NCI-H1092 treated with DMSO at 0.1 percent for 48 hours (cell line): ENCODE results near the gene FN1.

Experiments
- DNase-seq: peaks from one replicate; lab custom pipeline; 2025; lab: John Stamatoyannopoulos, UW

FN1 gene

GRCh38 chr2:215332872-215333595 lies 102.8 kb downstream of the FN1 start:
- no peak for DNase-seq

DNA sequence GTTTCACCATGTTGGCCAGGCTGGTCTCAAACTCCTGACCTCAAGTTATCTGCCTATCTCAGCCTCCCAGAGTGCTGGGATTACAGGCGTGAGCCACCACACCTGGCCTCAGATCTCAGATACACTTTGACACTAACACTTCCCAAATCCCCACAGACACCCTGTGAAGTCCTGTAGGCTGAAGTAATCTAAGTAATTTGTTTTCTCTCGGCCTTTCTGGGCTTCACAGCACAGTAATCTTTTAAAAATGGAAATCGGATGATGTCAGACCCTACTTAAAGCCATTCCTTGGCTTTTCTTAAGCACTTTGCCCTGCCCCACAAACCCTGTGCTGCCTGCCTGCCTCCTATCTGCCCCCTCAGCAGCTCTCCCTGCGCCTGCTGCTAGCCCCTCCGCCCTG lies 107.8 kb downstream of the FN1 start:
- DNase-seq, result no peak

GRCh38 chr2:215324811-215325210 lies 111.1 kb downstream of the FN1 start:
- DNase-seq, result no peak

DNA sequence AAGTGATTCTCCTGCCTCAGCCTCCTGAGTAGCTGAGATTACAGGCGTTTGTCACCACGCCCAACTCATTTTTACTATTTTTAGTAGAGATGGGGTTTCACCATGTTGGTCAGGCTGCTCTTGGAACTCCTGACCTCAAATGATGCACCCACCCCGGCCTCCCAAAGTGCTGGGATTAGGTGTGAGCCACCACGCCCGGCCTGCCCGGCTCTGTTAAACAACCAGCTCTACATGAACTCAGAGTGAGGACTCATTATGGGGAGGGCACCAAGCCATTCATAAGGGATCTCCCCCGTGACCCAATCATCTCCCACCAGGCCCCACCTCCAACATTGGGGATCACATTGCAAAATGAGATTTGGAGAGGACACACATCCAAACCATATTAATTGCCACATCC lies 115.2 kb downstream of the FN1 start:
- no peak for DNase-seq

DNA sequence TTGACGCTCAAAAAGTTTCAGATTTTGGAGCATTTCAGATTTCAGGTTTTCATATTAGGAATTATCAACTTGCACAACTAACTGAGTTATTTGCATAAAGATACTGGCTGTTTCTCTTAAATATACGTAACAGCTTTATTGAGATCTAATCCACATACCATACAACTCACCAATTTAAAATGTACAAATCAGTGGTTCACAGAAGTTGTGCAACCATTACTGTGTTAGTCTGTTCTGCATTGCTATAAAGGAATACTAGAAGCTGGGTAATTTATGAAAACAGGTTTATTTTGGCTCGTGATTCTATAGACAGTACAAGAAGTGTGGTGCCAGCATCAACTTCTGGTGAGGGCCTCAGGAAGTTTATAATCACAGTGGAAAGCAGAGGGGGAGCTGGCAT lies 115.8 kb downstream of the FN1 start:
- DNase-seq, result no peak

GRCh38 chr2:215319500-215319899 lies 116.4 kb downstream of the FN1 start:
- no peak for DNase-seq

DNA sequence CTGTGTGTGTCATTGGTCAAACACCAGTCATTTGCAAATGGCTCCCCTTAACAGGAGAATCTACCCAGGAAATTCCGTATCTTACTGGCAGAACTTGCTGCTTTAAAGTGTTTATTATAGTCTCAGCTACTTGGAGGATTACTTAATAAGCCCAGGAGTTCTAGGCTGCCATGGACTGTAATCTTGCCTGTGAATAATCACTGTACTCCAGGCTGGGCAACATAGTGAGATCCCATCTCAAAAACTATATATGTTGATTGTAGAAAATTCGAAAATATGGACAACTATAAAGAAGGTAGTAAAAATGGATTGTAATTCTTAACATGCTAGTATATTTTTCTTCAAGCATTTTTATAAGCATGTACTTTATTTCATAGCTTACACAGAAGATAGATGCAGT lies 119.5 kb downstream of the FN1 start:
- DNase-seq, result no peak

GRCh38 chr2:215315301-215315700 lies 120.6 kb downstream of the FN1 start:
- DNase-seq, result no peak

DNA sequence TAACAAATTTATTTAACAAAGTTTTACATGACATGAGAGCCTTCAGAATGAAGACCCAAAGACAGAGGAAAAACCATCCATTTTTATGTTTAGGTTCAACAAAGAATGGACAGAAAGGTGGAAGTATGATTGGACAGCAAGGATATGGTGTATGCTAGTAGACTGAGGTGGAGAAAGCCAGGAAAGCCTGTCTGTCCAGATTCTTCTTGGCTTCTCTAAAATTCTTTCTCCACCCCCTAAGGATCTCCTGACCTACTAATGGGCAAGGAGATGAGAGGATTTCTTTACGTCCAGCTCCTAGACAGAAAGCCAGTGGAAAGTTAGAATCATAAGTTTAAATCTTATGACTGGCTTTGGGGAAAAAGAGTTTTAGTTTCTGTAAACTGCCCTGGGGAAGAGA lies 121.0 kb downstream of the FN1 start:
- DNase-seq, result no peak

- DNase-seq, result no peak
These were observed 122.6 kb downstream of the FN1 start for GRCh38 chr2:215313255-215313613.

GRCh38 chr2:215311625-215312396 lies 124.1 kb downstream of the FN1 start, which contains the start of gene ATIC:
TSS of gene ATIC (plus strand) at chr2:215312059. CDS start at chr2:215312143, 84 bp downstream.
- DNase-seq, result peak; percentile 87

GRCh38 chr2:215311259-215311624 lies 124.6 kb downstream of the FN1 start:
- DNase-seq, result peak; percentile 34
